GM10847 (cell line): ENCODE results near the gene NRN1.

Experiments used
- POLR2A ChIP-seq: IDR thresholded peaks from 2 replicates; pipeline ENCODE4 v1.6.1; 2011; ENCODE audit not compliant: insufficient read length; ENCODE audit errors: extremely low read depth

The NRN1 gene

DNA sequence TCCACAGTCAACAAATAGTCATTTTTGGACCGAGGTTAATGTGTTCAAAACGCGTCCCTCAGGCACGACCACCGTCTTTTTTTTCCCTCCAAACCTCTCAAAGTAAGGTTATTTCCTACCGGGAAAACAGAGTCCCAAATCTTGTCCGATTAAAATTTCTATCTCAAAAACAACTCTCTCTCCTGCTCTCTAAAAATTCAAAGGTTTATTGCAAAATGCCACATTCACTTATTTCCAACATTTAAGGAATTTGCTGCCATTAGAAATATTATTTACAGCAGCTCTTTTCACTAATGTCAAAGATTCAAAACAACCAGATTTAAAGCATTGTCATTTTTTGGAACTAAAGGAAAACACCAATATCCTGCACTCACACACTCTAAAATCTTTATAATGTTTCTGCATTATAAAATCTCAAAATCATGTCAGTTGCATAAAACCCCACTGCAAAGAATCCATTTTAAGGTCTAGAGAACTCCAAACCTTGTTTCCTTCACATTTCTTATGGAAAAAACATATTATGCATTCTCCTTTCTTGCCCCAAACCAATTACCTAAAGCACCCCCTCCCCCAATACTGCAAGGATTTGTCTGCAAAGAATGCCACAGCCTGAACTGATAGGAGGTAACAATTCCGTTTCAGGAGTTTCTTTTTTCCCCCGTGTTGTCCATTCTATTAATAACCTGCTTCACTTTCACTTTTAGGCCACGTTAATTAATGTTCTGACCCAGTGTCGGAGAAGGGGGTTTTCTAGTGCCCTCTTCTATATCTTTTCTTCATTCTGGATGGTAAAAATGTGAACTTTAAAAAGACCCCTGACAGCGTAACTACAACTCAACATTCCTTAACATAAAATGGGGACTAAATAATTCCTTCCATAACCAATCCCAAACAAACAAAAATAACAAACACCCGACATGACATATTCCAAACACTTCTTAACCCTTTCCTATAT, 1.4 kb downstream of the NRN1 start:
- TF ChIP-seq POLR2A = no peak

DNA sequence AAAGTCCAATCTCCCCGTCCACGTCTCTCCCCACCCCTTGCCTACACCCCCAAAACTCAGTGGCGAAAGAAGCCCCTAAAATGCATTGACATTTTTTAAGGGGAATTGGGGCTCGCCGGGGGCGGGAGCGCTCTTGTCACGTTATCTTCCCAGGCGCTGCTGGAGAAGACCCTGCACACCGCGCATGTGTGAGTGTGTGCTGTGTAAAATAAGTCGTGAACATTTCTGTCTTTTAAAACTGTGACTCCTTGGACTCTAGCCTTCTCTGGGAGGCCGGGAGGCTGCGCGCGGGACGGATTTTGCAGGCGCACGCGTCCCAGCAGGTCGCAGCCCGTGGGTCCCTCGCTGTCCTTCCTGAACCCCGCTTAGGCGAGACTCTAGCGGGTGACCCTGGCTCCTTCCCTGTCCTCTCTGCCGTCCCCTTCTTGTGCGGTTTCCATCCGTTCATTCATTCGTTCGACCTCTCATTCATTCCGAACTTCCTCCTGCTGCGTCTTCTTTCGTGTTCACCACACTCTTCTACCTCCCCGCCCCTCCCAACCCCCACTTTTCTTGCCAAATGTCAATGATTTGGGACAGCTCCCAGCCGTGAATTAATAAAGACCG, 2.2 kb downstream of the NRN1 start:
- TF ChIP-seq POLR2A = no peak

DNA sequence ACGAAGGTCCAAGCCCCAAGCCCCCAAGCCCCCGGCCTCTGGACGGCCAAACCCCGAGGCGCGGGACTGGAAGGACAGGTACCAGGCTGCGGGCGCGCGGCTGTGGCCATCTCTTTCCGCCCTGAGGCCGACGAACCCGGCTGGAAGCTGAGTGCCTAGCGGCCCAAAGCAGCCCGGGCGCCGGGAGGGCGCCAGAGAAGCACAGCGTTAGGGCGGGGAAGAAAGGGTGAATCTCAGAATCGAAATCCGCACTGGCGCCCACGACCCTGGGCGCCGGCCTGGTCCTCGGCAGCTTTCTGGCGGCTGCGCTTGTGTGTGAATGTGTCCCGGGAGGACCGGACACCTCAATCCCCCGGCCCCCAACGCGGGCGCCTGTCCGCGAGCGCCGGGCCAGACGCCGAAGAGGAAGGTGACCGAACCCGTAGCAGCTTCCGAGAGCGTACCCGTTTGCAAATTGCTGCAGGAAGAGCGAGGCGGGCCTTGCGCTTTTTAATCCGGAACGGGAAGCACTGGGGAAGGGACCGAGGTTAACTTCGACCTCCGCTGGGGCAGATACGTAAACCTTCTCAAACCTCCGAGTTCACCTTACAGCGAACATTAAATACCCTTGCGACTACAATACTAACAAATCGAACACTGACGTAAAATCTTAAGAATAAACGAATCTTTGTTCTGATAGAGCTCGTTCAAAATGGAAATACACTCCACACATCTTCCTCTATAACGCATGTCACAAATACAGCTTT, 2.9 kb downstream of the NRN1 start:
- TF ChIP-seq POLR2A = no peak

DNA sequence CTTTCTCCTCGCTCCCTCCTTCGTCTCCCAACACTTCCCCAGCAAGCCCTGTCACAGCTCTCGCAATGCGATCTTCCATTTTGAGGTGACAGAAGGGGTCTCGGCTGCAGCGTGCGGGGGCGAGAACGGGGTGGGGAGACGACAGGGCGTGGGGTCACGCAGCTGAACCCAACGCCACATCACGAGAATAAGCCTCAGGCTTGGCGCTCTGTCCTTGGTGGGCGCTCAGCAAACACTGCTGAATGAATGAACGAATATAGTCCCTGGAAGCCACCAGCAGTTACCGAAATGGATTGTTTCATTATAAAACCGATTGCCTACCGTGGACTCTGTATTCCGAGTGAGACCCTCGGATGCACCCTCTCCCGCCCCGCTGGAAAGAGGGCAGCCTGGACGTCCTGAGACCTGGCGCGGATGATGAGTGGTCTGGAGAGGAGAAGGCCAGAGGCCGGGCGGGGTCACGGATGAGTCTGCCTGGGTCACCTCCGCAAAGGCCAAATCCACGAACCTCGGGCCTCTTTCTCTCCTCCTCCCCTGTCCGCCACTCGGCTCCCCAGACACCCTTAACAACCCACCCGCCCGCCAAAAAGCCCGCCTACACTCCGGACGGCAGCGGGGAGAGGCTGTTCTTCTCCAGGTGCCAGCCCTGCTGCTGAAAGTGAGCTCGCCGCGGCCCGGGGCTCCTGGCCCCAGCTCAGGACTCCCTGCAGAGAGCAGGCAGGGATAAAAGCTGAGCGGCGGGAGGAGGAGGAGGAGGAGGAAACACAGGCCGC, 3.7 kb downstream of the NRN1 start:
- no peak for TF ChIP-seq POLR2A

DNA sequence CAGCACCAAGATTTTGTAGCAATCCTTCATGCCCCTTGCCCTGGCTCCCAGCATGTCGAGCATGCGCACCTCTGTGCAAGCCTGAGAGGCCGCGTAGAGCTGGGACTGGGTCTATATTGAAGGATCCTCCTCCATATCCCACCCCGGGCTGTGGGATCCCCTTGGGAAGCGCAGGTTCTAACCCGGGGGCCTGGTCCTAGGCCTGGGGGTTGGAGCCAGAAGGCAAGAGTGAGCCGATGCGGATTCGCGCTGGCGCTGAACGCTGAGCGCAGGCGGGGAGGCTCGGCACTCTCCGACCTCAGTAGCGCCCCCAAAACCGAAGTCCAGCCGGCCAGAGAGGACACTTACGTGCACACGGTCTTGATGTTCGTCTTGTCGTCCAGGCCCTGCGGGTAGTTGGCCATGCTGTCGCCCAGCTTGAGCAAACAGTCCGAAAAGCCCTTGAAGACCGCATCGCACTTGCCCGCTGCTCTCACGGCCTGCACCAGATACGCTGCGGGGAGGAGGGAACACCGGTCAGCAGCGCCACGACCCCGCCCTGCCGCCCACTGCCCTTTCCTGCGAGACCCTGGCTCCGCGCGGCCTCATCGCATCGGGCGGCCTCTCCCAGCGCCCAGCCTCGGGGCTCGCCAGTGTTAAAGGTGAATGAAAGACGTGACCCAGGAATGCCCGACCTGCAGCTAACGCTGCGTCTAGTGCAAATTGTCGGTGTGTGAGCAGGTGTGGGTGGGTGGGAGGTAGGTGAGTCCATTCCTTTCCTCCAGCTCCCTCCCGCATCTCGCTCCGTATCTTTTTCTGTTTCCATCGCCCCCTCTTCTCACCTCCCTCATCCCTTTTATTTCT, 4.5 kb downstream of the NRN1 start:
- TF ChIP-seq POLR2A = no peak

DNA sequence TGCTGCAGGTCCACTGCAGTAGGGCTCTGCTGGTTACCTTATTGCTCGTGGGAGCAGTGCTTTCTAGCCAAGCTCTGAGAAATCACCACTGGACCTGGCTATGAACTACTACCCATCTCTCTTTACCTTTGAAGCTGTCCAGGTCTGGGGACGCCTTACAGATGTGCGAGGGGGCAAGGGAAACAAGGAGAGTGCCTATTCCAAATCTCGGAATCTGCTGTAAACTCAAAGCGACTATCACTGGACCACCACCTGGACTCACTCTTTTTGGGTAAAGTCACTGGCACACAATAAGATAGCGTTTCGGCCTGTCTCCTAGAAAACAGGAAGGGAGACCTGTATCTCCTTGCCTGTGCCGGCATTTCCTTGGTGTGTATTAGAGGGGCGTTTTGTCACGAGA, 5.3 kb downstream of the NRN1 start:
- TF ChIP-seq POLR2A = no peak

DNA sequence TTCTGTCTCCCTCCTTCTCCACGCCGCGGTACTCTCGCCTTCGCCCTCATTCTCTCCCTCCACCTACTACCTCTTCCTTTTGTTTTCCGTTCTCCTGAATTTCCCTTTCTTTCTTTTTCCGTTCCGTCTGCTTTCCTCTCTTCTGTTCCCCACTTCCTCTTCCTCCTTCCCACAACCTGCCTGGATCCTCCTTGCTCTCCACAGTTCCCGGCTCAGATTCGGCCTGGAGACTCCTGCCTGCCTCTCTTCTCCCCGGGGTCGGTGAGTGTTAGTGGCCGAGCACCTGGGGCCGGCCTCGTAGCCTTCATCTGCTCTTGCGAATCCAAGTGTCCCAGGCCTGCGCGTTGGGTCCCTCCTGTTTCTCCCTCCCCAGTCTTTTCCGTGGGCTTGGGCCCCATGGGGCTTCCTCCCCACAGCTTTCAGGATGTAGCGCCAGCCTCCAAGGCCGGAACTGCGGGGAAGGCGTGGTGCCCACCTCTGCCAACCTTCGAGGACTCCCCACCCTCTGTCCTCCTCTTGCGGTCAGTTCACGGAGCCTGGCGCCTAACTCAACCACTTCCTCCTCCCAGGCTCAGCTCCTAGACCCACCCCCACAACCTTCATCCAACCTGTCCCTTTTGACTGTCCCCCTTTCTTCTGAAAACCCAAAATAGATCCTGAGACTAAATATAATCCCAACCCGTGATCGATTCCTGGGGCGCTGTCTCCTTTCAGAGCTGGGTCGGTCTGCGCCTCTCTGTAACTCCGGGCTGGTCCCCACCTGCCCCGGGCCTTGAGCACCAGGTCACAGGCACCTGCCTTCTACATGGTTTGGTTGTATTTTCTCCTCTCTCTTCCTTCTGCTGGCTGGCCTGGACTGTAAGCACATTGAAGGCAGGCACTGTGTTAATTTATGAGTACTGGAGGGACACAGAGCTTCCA, 6.8 kb downstream of the NRN1 start:
- no peak for TF ChIP-seq POLR2A

DNA sequence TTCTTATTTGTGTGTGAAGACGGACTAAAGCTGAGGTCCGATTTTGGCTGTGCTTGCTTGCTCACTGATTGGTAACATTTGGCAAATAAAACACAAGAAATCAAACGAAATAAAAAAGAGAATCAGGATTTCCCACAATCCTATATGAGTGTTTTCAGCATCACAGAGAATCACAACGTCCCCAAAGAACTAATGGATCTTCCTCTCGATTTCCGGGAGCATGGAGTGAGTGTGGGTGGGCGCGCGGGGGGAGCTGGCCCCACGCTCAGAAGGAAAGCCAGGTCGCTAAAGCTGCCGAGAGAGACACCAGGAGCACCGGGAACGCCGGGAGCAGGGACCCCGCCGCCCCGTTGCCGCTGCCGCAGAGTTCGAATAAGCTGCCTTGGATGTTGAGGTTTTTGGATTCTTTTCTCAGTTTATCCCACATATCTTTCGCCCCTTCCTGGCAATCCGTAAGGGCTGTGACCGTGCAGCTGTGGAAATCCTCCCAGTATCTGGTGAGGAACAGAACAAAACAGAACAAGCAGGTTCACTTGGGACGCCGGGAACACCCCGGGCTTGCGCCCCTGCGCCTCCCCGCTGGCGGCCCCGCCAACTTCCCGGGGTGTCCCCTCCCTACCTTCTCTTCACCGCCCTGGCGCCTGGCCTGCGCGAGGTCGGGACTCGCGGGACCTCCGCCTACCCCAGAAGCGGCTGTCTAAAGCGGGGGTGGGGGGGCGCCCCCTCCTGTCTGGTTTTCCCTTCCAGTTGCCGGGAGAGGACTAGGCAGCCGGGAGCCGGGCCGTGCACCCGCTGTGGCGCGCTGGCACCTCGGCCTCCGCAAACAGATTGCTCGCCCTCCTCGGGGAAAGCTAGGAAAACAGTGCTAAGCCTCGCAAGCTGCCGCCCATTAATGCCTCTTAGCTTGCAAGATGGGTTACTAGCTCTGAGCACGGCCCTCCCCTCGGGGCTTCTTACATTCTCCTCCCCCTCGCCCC, 7.7 kb downstream of the NRN1 start:
- TF ChIP-seq POLR2A = no peak

DNA sequence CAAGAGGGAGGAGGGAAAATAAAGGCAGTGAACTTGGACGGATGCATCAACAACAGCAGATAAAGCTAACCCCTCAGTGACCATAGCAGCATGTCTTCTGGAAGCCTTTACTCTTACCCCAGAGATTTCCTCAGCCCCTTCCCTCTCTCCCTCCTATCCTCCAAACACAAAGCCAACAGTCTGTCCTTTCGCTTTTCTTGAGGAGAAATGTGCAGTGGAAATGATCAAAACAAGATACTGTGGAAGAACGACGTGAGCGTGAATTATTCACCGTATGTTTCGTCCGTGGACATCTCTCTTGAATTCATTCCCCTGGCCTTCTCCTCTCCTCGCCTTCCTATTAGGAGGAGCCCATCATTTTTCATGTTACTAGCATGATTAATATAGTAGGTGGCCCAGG, 8.5 kb downstream of the NRN1 start:
- no peak for TF ChIP-seq POLR2A

DNA sequence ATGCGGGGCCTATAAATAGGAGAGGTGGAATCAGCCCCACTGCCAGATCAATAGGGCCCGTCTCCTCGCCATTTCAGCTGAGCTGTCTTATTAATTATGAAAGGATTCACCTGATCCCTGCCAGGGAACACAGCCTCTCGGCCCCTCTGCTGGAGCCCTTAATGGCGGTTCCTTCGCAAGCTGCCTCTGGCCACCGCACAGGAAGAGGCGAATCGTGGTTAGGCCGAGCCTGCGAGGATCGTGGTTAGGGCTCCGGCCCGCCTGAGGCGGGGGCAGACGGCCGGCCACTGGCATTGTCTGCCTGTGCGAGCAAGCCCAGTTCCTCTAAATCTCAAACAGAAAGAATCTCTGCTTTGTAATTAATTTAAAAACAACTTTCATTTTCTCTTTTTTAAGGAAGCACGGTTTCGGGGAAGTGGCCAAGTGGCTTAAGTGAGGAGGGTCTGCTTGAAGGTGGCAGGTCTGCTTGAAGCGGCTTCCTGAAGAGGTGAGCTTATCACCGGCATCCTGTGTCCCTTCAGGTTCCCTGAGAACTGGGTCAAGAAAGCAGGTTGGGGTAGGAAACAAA, 9.2 kb downstream of the NRN1 start:
- no peak for TF ChIP-seq POLR2A

DNA sequence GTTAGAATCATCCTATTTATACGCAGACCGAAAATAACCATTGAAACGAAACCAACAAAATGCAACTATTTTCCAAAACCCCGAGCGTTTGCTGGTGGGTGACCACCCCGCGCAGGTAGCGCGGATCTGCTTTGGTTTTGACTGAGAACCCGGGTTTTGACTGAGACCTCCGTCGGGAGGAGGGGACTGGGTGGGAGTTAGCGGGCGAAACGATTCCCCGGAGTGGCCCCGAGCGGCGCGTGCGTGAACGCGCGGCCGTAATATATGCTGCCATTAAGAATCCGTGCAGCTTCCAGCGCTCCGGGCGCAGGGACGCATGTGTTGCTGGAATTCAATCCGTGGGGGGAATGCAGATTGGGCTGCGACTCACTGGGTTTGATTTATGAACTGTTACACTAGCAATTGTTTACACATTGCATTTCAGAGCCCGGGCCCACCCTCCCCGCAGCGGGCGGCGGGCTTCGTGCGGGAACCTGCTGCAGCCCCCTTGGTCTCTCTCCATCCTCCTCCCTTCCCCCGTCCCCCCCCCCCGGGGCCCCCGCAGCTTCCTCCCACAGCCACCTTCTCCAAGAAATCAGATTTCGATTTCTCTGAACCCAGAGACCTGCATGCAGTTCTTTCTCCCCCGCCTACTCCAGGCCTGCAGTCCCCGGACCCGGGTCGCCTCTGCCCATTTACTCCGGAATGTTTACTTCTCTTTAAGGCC, 9.9 kb downstream of the NRN1 start:
- TF ChIP-seq POLR2A = no peak

DNA sequence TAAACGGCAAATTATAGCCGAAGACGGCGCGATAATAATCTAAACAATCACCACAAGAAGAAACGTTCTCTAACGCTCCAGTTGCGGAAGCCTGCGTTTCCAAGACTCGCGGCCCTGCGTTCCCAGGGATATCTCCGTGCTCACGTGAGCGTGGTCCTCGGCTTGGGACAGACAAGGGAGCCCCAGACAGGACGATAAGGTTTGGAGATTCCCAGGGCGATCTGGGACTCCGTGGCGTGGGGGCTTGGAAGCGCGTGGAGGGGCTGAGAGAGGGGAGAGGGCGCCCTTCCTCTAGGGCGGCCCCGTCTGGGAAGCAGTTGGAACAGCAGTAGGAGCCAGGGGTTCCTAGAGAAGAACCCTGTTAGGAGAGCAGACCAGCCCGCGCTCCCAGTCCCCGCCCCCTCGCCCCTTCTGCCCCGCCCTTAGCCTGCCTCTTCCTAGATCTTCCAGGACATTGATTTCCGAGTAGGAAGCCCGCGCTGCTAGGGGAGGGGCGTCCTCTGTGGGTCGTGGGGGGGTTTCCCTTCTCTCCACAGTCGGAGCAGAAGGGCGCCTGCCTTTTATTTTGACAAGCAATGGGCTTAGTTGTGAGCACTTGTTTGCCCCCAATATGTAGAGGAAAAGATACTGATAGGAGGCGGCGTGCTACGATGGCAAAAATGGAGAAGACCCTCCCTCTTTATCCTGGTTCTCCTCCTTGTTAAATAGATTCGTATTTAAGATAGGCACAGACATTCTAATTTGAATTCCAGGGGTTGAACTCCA, 10.6 kb downstream of the NRN1 start:
- TF ChIP-seq POLR2A = no peak
